Ecto neural progenitor cell (in vitro differentiated cells): ENCODE data around the gene NISCH.
A peak's percentile ranks its signal among the peaks of the same experiment; 100 is the strongest.

Source experiments
- DNase-seq: peaks from one replicate; pipeline ENCODE4 v3.0.0-alpha.2; 2018; ENCODE audit warnings: low spot score

The NISCH gene

DNA sequence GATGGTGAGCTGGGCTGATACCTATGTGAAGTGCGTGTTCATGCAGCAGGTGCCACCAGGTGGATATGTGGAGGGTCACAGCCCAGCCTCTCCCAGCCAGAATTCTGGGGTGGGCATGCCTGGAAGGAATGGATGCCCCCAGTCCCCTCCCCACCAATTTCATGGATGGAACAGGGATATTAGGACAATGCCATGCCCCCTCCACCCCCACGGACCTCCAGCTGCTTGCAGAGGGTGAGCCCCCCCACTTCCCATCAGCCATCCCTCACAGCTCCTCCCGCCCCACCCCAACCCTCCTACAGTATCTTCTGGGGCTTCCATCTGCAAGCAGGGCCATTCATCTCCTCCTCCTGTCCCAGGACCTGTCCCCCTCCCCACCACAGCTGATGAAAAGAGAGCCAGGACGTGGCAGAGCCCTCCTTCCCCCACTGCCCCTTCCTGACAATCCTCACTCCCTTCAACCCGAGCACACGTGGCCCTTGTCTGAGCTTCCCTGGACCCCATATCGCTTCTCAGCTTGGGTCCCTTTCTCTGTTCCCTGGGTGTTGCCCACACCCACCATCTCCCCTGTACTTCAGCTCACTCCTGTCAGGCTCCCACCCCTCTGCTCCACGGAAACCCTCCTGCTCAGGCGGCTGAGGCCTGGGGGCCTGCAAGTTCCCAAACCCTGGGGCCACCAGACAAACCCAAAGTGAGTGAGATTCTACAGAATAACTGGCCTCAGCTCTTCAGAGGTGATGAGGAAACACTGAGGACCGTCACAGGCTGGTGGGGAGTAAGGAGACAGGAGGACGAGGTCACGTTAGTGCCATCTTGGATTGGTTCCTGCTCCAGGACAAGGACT lies 7.7 kb upstream of the NISCH start:
- DNase-seq, result no peak

DNA sequence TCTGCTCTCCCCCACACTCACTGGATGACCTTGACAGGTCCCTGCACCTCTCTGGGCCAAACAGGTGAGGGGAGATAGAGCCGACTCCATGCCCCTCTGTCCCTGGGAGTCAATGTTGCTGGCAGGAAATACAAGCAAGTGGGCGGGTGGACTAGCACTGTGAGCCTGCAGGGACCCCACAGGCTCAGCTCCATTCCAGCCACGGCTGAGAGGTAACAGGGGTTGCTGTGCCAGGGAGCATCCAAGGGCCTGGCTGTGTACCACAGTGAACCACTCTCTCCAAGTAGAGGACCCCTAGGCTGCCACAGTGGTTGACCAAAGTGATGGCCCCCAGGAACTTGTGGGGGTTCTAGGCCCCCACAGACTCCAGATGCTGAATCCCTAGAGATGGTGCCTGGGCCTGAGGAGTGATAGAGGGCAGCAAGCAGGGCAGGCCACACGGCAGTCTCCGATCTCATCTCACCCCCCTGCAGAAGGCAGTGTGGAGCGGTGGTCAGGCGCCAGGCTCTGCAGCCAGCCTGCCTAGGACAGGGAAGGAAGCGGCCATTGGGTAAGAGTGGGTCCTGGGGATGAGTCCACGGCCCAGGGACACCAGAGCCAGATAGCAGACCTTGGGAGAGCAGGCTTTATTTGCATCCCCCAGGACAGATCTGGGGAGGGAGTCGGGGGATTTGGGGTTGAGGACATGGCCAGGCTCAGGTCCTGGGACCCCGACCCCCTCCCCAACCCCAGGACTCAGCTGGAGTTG lies 4.7 kb upstream of the NISCH start:
- DNase-seq, result peak; percentile 46

DNA sequence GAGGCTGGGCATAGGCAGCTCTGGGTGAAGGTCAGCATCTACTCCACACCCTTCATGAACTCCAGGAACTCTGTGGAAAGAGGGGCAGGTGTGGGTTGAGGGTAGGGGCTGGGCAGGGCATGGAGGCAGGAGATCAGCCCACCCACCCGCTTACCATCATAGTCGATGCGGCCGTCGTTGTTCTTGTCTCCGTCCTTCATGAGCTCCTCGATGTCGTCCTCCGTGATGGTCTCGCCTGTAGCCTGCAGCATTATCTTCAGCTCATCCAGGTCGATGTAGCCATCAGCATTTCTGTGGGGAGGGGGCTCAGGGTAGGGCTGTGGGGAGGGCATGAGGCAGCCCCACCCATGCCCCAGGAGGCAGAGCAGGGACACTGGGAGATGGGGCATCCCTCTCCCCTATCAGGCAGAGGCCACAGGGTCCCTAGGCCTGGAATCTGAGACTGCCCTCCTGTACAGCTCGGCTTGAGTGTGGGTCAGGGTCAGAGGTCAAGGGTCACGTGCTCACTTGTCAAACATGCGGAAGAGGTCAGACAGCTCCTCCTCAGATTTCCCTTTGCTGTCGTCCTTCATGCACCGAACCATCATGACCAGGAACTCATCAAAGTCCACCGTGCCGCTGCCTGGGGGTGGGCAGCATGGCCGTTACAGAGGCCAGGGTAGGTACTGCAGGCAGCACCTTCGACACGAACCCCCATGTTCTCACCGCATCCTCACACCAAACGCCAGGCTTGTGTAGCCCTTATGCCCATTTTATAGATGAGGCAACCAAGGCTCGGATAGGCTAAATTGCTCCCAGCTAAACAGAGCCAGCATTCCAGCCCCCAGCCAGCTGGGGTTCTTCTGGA lies 3.9 kb upstream of the NISCH start:
- peak; percentile 74 for DNase-seq

DNA sequence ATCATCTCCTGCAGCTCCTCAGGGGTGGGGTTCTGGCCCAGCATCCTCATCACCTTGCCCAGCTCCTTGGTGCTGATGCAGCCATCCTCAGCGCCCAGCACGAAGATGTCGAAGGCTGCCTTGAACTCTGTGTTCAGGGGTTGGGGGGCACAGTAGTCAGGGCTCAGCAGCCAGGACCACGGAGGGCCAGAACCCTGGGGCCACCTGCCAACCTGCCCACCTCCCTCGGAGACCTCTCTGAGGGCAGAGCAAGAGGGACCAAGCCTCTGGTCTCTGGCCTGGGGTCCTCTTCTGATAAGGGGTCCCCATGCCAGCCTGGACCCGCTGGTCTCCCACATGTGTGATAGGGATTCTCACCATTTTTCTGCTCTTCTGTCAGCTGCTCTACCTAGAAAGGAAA lies 3.3 kb upstream of the NISCH start:
- DNase-seq, result no peak

DNA sequence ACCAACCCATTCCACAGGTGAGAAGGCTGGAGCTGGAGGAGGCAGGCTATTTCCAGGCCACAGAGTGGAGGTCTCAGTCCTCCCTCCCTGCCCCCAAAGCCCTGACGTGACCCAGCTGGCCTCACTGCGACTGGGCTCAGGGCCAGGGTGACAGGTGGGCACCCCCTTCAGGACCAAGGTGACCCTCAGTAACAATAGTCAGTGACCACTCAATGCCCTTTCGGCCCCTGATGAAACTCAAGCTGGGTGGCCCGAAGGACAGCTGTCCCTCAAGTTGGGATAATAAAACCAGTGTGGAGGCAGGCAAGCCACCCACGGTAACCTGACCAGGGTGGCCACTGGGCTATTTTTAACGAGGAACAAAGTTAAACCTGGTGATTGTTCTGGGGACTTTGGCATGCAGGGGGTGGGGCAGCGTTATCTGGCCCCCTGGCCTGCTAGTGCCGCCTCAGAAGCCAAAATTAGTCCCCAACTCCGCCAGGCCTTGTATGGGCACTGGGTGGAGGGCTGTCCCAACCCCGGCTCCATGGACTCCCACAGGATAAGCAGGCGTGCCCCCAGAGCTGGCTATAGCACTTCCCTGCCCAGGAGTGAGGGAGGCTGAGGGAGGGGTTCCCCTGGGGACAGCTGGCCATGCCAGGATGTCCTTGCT lies 2.7 kb upstream of the NISCH start:
- no peak for DNase-seq

GRCh38 chr3:52453496-52454249 lies 1.7 kb upstream of the NISCH start, which contains the start of gene TNNC1:
TNNC1 (minus strand) TSS chr3:52454041; CDS start chr3:52454015, 26 bp downstream.
- peak; percentile 80 for DNase-seq

DNA sequence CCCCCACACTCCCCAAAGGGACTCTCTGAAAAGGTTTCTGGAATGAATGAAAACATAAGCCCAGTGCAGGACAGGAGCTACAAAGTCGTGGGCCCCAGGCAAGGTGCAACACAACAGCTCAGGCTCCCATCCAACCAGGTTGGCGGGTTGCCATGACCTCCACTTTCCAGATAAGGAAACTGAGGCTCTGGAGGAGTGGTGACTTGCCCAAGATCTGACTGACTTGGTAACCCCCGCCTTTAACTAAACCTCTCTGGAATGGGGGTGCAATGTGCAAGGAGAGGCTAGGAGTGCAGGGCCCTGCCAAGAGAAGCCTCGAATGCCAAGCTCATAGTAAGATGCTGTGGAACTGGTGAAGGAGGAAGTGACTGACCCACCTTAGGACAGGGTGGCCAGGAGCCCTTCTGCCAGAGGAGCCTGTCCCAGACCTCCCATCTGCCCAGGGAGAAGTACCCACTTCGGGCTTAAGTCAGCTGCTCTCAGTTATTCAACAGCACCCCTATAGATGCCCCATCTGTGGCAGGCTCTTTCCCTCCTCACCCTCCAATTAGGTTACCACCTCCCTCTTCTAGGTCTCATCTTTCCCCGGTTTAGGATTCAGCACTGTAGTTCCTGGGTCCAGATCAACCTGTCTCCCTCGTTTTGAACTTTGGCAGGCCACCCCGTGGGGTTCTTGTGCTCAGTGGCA lies 1.0 kb upstream of the NISCH start:
- no peak for DNase-seq

GRCh38 chr3:52454938-52455282 lies 494 bp upstream of the NISCH start:
- DNase-seq, result no peak

DNA sequence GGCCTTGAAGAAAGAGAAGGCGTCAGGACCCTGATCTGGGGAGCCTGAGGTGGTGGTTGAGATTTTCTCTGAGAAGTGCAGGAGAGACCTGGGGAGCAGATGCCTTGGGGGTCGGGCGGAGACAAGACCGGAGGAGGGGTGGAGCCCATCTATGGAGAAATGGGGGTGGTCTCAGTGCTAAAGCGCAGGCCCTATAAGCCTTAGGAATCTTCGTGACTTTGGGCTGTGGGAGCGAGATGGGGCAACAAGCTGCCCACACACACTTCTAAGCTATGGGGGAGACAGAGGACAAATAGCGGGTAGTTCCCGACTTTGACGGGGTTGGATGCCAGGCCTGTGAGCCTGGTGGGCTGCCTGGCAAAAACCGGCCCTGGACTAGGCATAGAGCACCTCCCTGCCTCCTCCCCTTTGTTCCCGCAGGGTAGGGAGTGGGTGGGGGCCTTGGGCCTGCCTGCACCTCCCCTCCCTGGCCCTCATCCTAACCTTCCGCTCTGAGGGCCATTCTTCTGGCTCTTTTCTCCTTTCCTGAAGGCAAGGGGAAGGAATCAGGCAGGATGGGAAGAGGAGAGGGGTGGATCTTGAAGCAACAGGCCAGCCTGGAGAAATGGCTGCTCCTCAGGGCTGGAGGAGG lies 880 bp downstream of the NISCH start:
- DNase-seq, result no peak

DNA sequence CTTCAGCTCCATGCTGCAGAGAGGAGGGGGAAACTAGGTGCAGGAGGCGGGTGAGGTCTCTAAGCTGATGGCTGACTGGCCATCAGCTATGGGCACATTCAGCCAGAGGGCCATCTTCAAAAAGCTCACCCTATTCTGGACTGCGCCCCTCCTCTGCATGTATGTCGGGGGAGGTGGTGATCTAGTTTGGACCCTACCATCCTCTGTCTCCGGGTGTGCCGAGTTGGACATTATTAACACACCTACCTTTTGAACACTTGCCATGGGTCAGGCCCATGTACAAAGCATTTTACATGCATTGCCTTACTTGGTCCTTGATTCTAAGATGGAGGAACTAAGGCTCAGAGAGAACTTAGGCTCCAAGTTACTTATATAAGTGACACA lies 1.4 kb downstream of the NISCH start:
- no peak for DNase-seq

DNA sequence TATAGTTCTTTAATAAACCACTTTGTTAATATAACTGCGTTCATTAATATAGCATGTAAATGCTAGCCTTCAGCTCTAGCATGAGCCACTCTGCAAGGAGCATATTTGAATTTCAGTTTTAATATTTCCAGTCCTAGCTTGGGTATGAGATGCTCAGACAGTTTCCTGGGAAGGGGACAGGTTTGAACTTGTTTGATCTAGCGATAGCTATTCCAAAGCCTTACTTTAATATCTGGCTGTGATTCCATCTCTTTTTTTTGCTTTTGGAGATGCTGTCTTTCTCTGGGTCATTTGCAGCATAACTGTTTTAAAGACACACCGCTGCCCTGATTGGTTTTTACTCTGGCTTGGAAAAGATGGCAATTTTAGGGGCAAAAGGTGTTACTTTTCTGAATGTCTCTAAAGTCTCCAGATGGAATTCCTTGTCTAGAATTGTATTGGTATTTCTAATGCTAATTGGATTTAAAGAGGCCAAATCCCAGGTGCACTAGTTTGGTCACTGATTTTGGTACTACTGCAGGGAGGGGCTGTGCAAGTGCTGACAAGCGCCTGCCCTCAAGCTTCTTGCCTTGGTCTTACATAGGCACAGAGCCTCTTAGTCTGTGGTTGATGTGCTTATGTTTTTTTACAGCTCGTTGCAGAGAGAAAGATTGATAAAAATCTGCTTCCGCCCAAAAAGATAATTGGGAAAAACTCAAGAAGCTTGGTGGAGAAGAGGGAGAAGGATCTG lies 2.8 kb downstream of the NISCH start:
- DNase-seq, result no peak

GRCh38 chr3:52458770-52459545 lies 3.6 kb downstream of the NISCH start:
- no peak for DNase-seq

GRCh38 chr3:52461874-52462273 lies 6.5 kb downstream of the NISCH start:
- no peak for DNase-seq

DNA sequence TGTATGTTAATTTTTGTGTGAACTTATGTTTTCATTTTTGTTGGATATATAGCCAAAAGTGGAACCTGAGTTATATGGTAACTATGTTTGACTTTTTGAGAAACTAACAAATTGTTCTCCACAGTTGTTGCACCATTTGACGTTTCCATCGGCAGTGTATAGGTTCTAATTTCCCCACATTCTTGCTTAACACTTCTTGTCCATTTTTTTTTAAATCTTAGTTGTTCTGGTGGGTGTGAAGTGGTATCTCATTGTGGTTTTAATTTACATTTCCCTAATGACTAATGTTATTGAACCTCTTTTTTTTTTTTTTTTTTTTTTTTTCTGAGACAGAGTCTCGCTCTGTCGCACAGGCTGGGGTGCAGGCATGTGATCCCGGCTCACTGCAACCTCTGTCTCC lies 8.0 kb downstream of the NISCH start:
- DNase-seq, result no peak

GRCh38 chr3:52468336-52468735 lies 12.9 kb downstream of the NISCH start:
- no peak for DNase-seq

GRCh38 chr3:52469001-52469400 lies 13.6 kb downstream of the NISCH start:
- no peak for DNase-seq

DNA sequence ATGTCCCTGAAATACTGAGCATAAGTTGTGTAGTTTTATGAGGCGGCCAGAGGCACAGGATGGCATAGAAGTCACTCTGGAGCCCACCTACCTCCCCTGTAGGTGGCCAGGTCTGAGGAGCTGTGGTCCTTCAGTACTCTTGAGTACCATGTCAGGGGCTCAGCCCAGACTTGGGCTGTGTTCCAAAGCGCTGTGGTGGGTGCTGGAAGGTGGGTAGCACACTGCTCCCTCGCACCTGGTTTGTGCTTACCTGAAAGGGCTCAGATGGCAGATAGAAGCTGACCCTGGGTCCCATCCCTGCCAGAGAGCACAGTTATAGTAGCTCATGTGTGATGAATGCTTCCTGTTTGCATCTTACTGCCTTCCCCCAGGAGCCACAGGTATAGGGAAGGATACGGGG lies 15.5 kb downstream of the NISCH start:
- no peak for DNase-seq

- DNase-seq, result peak; percentile 68
Observed at GRCh38 chr3:52471371-52472238, 16.2 kb downstream of the NISCH start.
